ENCODE results near the gene LBX2.

GRCh38 chr2:74501335-74502071 lies 2.1 kb upstream of the LBX2 start:
- TF ChIP-seq FOXM1 (IDR thresholded peaks at IDR 0.05; ENCODE audit: borderline replicate concordance) = no peak
- no peak for TF ChIP-seq CTBP1 (IDR thresholded peaks at IDR 0.05; ENCODE audit: borderline replicate concordance)
- TF ChIP-seq LEF1 (IDR thresholded peaks at IDR 0.05; ENCODE audit: borderline replicate concordance) = no peak
- TF ChIP-seq NFRKB (IDR thresholded peaks at IDR 0.05) = no peak
- no peak for TF ChIP-seq SP1 (IDR thresholded peaks at IDR 0.05)
- TF ChIP-seq FOXK2 (IDR thresholded peaks at IDR 0.05) = no peak
- no peak for TF ChIP-seq PKNOX1 (IDR thresholded peaks at IDR 0.05)

Data from HEK293T (cell line).